ENCODE measurements around the gene TNFAIP6.

TNFAIP6 gene

GRCh38 chr2:151347294-151347693 lies 10.1 kb upstream of the TNFAIP6 start:
- CTCF ChIA-PET = no interaction called here

GRCh38 chr2:151347906-151348305 lies 9.5 kb upstream of the TNFAIP6 start:
- Mint-ChIP-seq H3K4me1 (no peaks in the 10 kb centered on the region), H3K27me3 (peaks cover 11% of the 10 kb centered on the region), H3K9me3 (peaks cover 4% of the 10 kb centered on the region), H3K36me3 (no peaks in the 10 kb centered on the region), H3K4me3 (no peak overlapping the region), H3K27ac (no peak overlapping the region)
- no peak for DNase-seq
- CTCF ChIA-PET = no interaction called here

More at GRCh38 chr2:151347294-151347693, 10.1 kb upstream of the TNFAIP6 start:
- H3K36me3 Mint-ChIP-seq = no peaks in the 10 kb centered on the region
- H3K27ac Mint-ChIP-seq = no peak overlapping the region
- H3K27me3 Mint-ChIP-seq = peaks cover 11% of the 10 kb centered on the region
- no peak for DNase-seq
- peaks cover 4% of the 10 kb centered on the region for H3K9me3 Mint-ChIP-seq
- H3K4me1 Mint-ChIP-seq = no peaks in the 10 kb centered on the region
- no peak overlapping the region for H3K4me3 Mint-ChIP-seq

GRCh38 chr2:151350579-151351195 lies 6.7 kb upstream of the TNFAIP6 start:
- no peak overlapping the region for H3K27ac Mint-ChIP-seq
- DNase-seq = no peak
- H3K4me3 Mint-ChIP-seq = no peak overlapping the region
- no peaks in the 10 kb centered on the region for H3K9me3 Mint-ChIP-seq
- peaks cover 15% of the 10 kb centered on the region for H3K27me3 Mint-ChIP-seq
- no peaks in the 10 kb centered on the region for H3K36me3 Mint-ChIP-seq
- H3K4me1 Mint-ChIP-seq = no peaks in the 10 kb centered on the region
- CTCF ChIA-PET = no interaction called here

GRCh38 chr2:151353995-151354394 lies 3.4 kb upstream of the TNFAIP6 start:
- no peaks in the 10 kb centered on the region for H3K4me1 Mint-ChIP-seq
- H3K9me3 Mint-ChIP-seq = no peaks in the 10 kb centered on the region
- H3K27ac Mint-ChIP-seq = no peak overlapping the region
- no peak for DNase-seq
- H3K4me3 Mint-ChIP-seq = no peak overlapping the region
- no peaks in the 10 kb centered on the region for H3K36me3 Mint-ChIP-seq
- peaks cover 14% of the 10 kb centered on the region for H3K27me3 Mint-ChIP-seq
- CTCF ChIA-PET = interaction anchor here (1.6 kb wide), 1 partner anchor 83 kb away, joined by 3 read pairs; no protein-coding TSS in a partner anchor

GRCh38 chr2:151354807-151355206 lies 2.6 kb upstream of the TNFAIP6 start:
- CTCF ChIA-PET = no interaction called here
- Mint-ChIP-seq H3K4me1 (no peaks in the 10 kb centered on the region), H3K4me3 (no peak overlapping the region), H3K36me3 (no peaks in the 10 kb centered on the region), H3K27ac (no peak overlapping the region), H3K9me3 (no peaks in the 10 kb centered on the region), H3K27me3 (peaks cover 6% of the 10 kb centered on the region)
- DNase-seq = no peak

- DNase-seq = no peak
- Mint-ChIP-seq H3K9me3 (no peaks in the 10 kb centered on the region), H3K27me3 (peaks cover 8% of the 10 kb centered on the region), H3K36me3 (no peaks in the 10 kb centered on the region), H3K4me1 (no peaks in the 10 kb centered on the region), H3K4me3 (no peak overlapping the region), H3K27ac (no peak overlapping the region)
- CTCF ChIA-PET = no interaction called here
Measured at GRCh38 chr2:151358166-151358970, 976 bp downstream of the TNFAIP6 start.

GRCh38 chr2:151359768-151360461 lies 2.5 kb downstream of the TNFAIP6 start:
- H3K27me3 Mint-ChIP-seq = peaks cover 13% of the 10 kb centered on the region
- no peak overlapping the region for H3K4me3 Mint-ChIP-seq
- no peaks in the 10 kb centered on the region for H3K9me3 Mint-ChIP-seq
- H3K4me1 Mint-ChIP-seq = no peaks in the 10 kb centered on the region
- no peak overlapping the region for H3K27ac Mint-ChIP-seq
- DNase-seq = no peak
- no peaks in the 10 kb centered on the region for H3K36me3 Mint-ChIP-seq
- CTCF ChIA-PET = no interaction called here

- H3K4me3 Mint-ChIP-seq = no peak overlapping the region
- H3K4me1 Mint-ChIP-seq = no peaks in the 10 kb centered on the region
- DNase-seq = no peak
- no peaks in the 10 kb centered on the region for H3K9me3 Mint-ChIP-seq
- CTCF ChIA-PET = no interaction called here
- H3K36me3 Mint-ChIP-seq = no peaks in the 10 kb centered on the region
- no peak overlapping the region for H3K27ac Mint-ChIP-seq
- peaks cover 9% of the 10 kb centered on the region for H3K27me3 Mint-ChIP-seq
Measured at GRCh38 chr2:151361674-151362370, 4.4 kb downstream of the TNFAIP6 start.

GRCh38 chr2:151363709-151364108 lies 6.3 kb downstream of the TNFAIP6 start:
- DNase-seq = no peak
- no peaks in the 10 kb centered on the region for H3K4me1 Mint-ChIP-seq
- no peaks in the 10 kb centered on the region for H3K36me3 Mint-ChIP-seq
- H3K27ac Mint-ChIP-seq = no peak overlapping the region
- no peaks in the 10 kb centered on the region for H3K9me3 Mint-ChIP-seq
- no peak overlapping the region for H3K4me3 Mint-ChIP-seq
- H3K27me3 Mint-ChIP-seq = peaks cover 9% of the 10 kb centered on the region
- CTCF ChIA-PET = no interaction called here

- Mint-ChIP-seq H3K27me3 (peaks cover 5% of the 10 kb centered on the region), H3K4me1 (no peaks in the 10 kb centered on the region), H3K9me3 (no peaks in the 10 kb centered on the region), H3K4me3 (no peak overlapping the region), H3K36me3 (no peaks in the 10 kb centered on the region), H3K27ac (no peak overlapping the region)
- CTCF ChIA-PET = no interaction called here
- DNase-seq = no peak
Measured at GRCh38 chr2:151367571-151367970, 10.2 kb downstream of the TNFAIP6 start.

GRCh38 chr2:151374436-151374835 lies 17.0 kb downstream of the TNFAIP6 start:
- no peaks in the 10 kb centered on the region for H3K36me3 Mint-ChIP-seq
- CTCF ChIA-PET = no interaction called here
- no peak overlapping the region for H3K4me3 Mint-ChIP-seq
- no peaks in the 10 kb centered on the region for H3K27me3 Mint-ChIP-seq
- no peak for DNase-seq
- H3K4me1 Mint-ChIP-seq = peaks cover 6% of the 10 kb centered on the region
- H3K9me3 Mint-ChIP-seq = no peaks in the 10 kb centered on the region
- no peak overlapping the region for H3K27ac Mint-ChIP-seq

- peaks cover 6% of the 10 kb centered on the region for H3K4me1 Mint-ChIP-seq
- no peaks in the 10 kb centered on the region for H3K9me3 Mint-ChIP-seq
- H3K4me3 Mint-ChIP-seq = no peak overlapping the region
- DNase-seq = no peak
- H3K27ac Mint-ChIP-seq = no peak overlapping the region
- peaks cover 3% of the 10 kb centered on the region for H3K27me3 Mint-ChIP-seq
- CTCF ChIA-PET = no interaction called here
- H3K36me3 Mint-ChIP-seq = no peaks in the 10 kb centered on the region
Measured at GRCh38 chr2:151379169-151379568, 21.8 kb downstream of the TNFAIP6 start.

- H3K4me1 Mint-ChIP-seq = peaks cover 6% of the 10 kb centered on the region
- H3K9me3 Mint-ChIP-seq = no peaks in the 10 kb centered on the region
- H3K36me3 Mint-ChIP-seq = no peaks in the 10 kb centered on the region
- no peak for DNase-seq
- peaks cover 9% of the 10 kb centered on the region for H3K27me3 Mint-ChIP-seq
- CTCF ChIA-PET = no interaction called here
- H3K4me3 Mint-ChIP-seq = no peak overlapping the region
- H3K27ac Mint-ChIP-seq = no peak overlapping the region
Measured at GRCh38 chr2:151380580-151381235, 23.3 kb downstream of the TNFAIP6 start.

GRCh38 chr2:151381266-151381665 lies 23.9 kb downstream of the TNFAIP6 start:
- Mint-ChIP-seq H3K27ac (no peak overlapping the region), H3K4me1 (peaks cover 6% of the 10 kb centered on the region), H3K9me3 (no peaks in the 10 kb centered on the region), H3K36me3 (no peaks in the 10 kb centered on the region), H3K27me3 (peaks cover 9% of the 10 kb centered on the region), H3K4me3 (no peak overlapping the region)
- CTCF ChIA-PET = no interaction called here
- no peak for DNase-seq
